Measurements from ENCODE around the gene HIVEP3. TPM values are rescaled to one million over a fixed set of nuclear protein-coding genes. Genes with fewer than 3 reads are reported as not detected.
"Not testable (repeated sequence)": the region's sequence is repeated elsewhere in the genome, so short reads cannot be mapped to it uniquely, and the experiment has no call there.

The HIVEP3 gene
- total RNA-seq, 4 donors from 2014 or later, result 6.1 to 10.1 (median 7.8) TPM

- ATAC-seq (ENCODE audit: low FRiP score), result no peak
- no peak for DNase-seq (ENCODE audit: low spot score)
- TF ChIP-seq, protein P1, sequence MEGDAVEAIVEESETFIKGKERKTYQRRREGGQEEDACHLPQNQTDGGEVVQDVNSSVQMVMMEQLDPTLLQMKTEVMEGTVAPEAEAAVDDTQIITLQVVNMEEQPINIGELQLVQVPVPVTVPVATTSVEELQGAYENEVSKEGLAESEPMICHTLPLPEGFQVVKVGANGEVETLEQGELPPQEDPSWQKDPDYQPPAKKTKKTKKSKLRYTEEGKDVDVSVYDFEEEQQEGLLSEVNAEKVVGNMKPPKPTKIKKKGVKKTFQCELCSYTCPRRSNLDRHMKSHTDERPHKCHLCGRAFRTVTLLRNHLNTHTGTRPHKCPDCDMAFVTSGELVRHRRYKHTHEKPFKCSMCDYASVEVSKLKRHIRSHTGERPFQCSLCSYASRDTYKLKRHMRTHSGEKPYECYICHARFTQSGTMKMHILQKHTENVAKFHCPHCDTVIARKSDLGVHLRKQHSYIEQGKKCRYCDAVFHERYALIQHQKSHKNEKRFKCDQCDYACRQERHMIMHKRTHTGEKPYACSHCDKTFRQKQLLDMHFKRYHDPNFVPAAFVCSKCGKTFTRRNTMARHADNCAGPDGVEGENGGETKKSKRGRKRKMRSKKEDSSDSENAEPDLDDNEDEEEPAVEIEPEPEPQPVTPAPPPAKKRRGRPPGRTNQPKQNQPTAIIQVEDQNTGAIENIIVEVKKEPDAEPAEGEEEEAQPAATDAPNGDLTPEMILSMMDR (IDR thresholded peaks at IDR 0.05), result no peak
Measured at GRCh38 chr1:41954533-41954944, 35.8 kb upstream of the HIVEP3 start.

DNA sequence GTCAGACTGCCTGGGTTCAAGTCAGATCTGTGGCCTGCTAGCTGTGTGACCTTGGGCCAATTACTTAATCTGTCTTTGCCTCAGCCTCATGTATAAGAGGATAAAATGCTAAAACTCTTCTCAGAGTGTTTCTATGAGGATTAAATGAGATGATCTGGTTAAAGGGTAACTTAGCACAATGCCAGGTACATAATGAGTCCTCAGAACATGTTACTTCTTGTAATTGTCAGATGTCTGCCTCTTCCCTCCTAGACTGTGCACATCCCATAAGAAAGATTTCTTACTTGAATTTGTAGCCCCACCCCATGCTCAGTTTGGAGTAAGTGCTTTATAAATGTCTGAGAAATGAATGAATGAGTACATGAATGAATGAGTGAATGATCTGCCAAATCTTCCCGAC is 34.6 kb upstream of the HIVEP3 start:
- ATAC-seq (ENCODE audit: low FRiP score) (no peak), DNase-seq (ENCODE audit: low spot score) (no peak)
- TF ChIP-seq, protein P1 (IDR thresholded peaks at IDR 0.05), result no peak

DNA sequence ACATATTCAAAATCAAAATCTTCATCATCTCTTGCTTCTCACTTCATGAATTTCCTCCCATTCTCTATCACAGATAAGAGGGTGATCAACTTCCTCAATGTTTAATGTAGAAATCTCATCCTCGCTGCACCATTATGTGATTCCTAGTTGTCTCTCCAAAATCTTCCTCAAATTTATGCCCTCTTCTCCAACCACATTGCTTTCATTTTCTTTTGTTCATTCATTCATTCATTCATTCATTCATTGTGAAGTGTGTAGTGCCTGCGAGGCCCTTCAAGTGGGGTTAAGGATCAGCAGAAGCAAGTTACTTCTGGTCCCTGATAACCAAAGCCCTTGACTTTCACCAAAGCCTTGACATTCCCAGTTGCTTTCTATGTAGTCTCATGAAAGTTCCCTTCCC is 33.5 kb upstream of the HIVEP3 start:
- TF ChIP-seq, protein P1 (IDR thresholded peaks at IDR 0.05), result no peak
- ATAC-seq (ENCODE audit: low FRiP score), result no peak
- no peak for DNase-seq (ENCODE audit: low spot score)

- not testable (repeated sequence) for ATAC-seq (ENCODE audit: low FRiP score); DNase-seq (ENCODE audit: low spot score)
Measured at GRCh38 chr1:41951492-41951891, 32.8 kb upstream of the HIVEP3 start.

- TF ChIP-seq, protein P1 (IDR thresholded peaks at IDR 0.05), result no peak
- ATAC-seq (ENCODE audit: low FRiP score) (no peak), DNase-seq (ENCODE audit: low spot score) (no peak)
Measured at GRCh38 chr1:41950820-41951219, 32.1 kb upstream of the HIVEP3 start.

DNA sequence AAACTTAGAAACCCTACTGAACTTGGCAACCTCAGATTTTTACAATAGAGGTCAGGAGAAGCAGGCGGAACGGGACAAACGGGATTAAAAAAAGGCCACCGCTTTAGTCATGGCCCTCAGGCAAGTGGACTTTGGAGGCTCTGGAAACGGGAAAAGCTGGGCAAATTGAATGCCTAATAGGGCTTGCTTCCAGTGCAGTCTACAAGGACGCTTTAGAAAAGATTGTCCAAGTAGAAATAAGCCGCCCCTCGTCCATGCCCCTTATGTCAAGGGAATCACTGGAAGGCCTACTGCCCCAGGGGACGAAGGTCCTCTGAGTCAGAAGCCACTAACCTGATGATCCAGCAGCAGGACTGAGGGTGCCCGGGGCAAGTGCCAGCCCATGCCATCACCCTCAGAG is 27.2 kb upstream of the HIVEP3 start:
- DNase-seq (ENCODE audit: low spot score); ATAC-seq (ENCODE audit: low FRiP score): not testable (repeated sequence)

DNA sequence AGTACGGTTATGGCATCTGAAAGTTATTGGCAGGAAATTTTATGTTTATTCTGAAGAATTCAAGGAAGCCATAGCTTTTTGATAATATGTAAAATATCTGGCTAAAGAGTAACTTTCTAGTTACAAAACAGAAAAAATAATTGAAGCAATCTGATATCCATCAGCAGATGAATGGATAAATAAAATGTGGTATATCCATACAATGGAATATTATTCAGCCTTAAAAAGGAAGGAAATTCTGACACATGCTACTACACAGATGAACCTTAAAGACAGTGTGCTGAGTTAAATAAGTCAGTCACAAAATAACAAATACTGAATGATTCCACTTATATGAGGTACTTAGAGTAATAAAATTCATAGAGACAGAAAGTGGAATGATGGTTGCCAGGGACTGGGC is 25.0 kb upstream of the HIVEP3 start:
- ATAC-seq (ENCODE audit: low FRiP score) (no peak), DNase-seq (ENCODE audit: low spot score) (no peak)
- TF ChIP-seq, protein P1 (IDR thresholded peaks at IDR 0.05), result no peak

DNA sequence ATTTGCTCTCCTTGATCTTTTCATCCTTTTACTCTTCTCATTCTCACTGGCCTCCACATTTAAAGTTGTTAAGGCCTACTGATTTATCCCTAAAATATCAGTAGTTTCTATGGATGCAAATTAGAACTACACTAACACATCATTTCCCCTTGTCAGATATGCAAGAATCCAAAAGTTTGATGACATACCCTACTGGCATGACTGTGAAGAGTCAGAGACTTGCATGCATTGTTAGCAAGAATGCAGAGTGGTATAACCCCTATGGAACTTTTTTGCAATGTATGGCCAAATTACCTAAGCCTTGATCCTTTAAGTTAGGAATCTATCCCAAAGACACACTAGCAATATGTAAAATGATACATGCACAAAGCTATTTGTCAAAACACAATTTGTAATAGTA is 23.6 kb upstream of the HIVEP3 start:
- TF ChIP-seq, protein P1 (IDR thresholded peaks at IDR 0.05), result no peak
- DNase-seq (ENCODE audit: low spot score) (no peak), ATAC-seq (ENCODE audit: low FRiP score) (no peak)

All from omental fat pad (tissue), 4 donors.